IPS-20b (cell line): ENCODE results near the gene MARCKSL1.
"Not testable (repeated sequence)": the region's sequence is repeated elsewhere in the genome, so short reads cannot be mapped to it uniquely, and the experiment has no call there.

Source experiments
- H3K27ac ChIP-seq: one replicate; pipeline ENCODE4 v1.5.1; 2013; ENCODE audit warnings: low read length
- H3K27me3 ChIP-seq: 2 replicates; pipeline ENCODE4 v1.6.1; 2013; ENCODE audit warnings: mild to moderate bottlenecking, low read length, inconsistent platforms; ENCODE audit not compliant: insufficient read depth
- H3K36me3 ChIP-seq: 2 replicates; pipeline ENCODE4 v1.6.1; 2013; ENCODE audit warnings: low read depth, mild to moderate bottlenecking, inconsistent platforms, low read length, moderate library complexity; ENCODE audit not compliant: insufficient read depth
- H3K4me1 ChIP-seq: 2 replicates; pipeline ENCODE4 v1.6.1; 2013; ENCODE audit warnings: mild to moderate bottlenecking, control low read depth, inconsistent platforms, low read length, moderate library complexity; ENCODE audit not compliant: insufficient read depth
- H3K4me3 ChIP-seq: 2 replicates; pipeline ENCODE4 v1.5.1; 2013; ENCODE audit warnings: mild to moderate bottlenecking, low read length, inconsistent platforms
- H3K9ac ChIP-seq: 2 replicates; pipeline ENCODE4 v1.6.1; 2013; ENCODE audit warnings: low read depth, mild to moderate bottlenecking, inconsistent platforms, low read length, moderate library complexity
- H3K9me3 ChIP-seq: 2 replicates; pipeline ENCODE4 v1.6.1; 2013; ENCODE audit warnings: mild to moderate bottlenecking, low read depth, low read length, inconsistent platforms; ENCODE audit not compliant: insufficient read depth

Gene MARCKSL1

DNA sequence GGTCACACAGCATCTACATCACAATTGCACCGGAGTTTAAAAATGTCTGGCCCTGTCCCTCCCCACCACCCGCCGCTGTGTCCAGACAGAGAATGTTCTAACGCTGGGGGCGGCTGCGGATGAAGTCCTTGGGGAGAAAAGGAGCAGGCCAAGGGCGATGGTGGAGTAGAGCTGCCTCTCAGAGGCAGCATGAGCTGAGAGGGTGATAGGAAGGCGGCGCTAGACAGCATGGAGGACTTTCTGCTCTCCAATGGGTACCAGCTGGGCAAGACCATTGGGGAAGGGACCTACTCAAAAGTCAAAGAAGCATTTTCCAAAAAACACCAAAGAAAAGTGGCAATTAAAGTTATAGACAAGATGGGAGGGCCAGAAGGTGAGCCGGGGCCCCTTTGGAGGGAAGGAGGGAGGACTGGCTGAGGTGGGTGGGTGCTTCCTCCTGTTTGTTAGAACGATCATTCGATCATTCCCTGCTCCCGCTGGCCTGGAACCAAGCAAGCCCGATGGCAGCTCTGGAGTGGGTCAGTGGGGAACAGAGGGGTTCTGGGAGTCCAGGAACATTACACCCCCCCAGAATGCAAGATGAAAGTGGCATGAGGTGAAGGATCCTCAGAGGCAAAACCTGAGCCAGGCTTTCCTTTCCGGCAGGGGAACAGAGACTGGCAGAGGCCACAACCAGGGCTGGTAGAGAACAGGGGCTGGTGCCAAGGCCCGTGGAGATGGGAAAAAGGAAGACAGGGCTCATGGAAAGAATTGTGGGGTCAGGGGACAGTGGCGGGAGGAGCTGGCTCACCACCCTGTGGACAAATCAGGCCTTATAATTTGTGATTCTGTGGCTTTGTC is 26.7 kb upstream of the MARCKSL1 start, which contains the start of the genes FAM229A and TSSK3:
Gene FAM229A (minus strand): TSS at position 12 of the 840 bp plus-strand sequence. CDS start 394 bp downstream, outside the sequence.
Gene TSSK3 (plus strand): TSS at position 66 of the 840 bp plus-strand sequence. CDS start 163 bp downstream, at position 229.
- H3K36me3 ChIP-seq = peaks cover 41% of the 10 kb centered on the region
- peaks cover 2% of the 10 kb centered on the region; the same call in 1 of the 2 replicates for H3K4me1 ChIP-seq
- no peak within 1 kb of the TSS for H3K27ac ChIP-seq
- no peaks in the 10 kb centered on the region for H3K9me3 ChIP-seq
- H3K9ac ChIP-seq = peak within 1 kb of the TSS; percentile 45; the same call in 1 of the 2 replicates
- H3K27me3 ChIP-seq = peaks cover 40% of the 10 kb centered on the region
- H3K4me3 ChIP-seq = peak within 1 kb of the TSS; percentile 57; the same call in 1 of the 2 replicates

DNA sequence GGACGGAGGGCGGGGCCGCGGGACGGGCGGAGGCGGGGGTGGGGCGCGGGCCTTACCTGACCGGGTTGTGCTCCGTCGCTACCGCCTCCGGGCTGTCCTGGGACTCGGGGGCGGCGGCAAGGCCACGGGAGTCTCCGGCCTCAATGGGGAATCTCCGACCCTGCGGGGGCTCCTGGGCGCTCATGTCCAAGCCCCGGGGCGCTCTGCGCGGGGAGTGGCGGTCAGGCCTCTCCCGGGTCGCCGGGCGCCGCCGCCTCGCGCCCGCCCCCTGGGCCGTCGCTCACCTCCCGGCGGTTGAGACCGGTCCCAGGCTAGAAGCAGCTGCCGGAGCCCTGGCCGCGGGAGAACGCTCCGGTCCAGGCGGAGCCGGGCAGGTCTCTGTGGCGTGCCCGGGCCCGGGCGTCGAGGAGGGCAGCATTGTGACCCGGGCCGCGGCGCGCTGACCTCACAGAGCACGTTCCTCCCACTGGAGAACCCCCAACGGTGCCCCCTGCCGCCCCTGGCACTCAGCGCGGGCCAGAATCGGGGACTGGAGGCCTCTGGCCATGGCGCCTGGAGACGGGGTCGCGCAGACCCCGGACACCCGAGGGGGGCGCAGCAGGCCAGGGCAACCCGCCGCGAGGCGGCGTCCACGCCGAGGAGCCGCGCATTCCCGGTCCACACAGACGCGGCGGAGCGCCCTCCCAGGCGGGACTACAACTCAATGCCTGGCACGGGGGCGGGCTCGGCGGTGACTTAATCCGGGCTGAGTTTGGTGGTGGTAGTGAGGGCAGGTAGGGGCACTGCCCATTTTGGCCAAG is 25.8 kb upstream of the MARCKSL1 start:
- Histone ChIP-seq H3K27me3 (peaks cover 40% of the 10 kb centered on the region), H3K36me3 (peaks cover 32% of the 10 kb centered on the region), H3K27ac (no peak overlapping the region), H3K9ac (peak overlapping the region; percentile 45; the same call in 1 of the 2 replicates), H3K9me3 (no peaks in the 10 kb centered on the region), H3K4me1 (peaks cover 2% of the 10 kb centered on the region; the same call in 1 of the 2 replicates), H3K4me3 (peak overlapping the region; percentile 57; the same call in 1 of the 2 replicates)

DNA sequence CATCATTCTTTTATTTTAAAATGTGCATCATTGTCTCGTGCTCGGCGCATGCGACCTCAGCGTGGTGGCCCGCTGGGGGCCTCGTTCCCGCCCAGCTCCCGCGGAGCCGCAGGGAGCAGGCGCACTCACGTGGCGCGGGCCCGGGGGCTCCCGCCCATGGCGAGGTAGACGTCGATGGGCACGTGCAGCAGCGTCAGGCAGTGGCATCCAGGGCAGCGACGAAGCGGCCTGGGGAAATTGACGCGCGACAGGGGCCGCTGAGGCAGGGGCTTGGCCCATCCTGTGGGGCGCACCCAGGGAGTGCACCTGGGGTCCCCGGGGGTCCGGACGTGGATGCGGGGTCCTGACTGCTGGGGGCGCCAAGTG is 25.3 kb upstream of the MARCKSL1 start:
- peaks cover 27% of the 10 kb centered on the region for H3K36me3 ChIP-seq
- no peaks in the 10 kb centered on the region for H3K9me3 ChIP-seq
- H3K9ac ChIP-seq = no peak overlapping the region
- peaks cover 2% of the 10 kb centered on the region; the same call in 1 of the 2 replicates for H3K4me1 ChIP-seq
- H3K4me3 ChIP-seq = no peak overlapping the region
- H3K27ac ChIP-seq = no peak overlapping the region
- peaks cover 40% of the 10 kb centered on the region for H3K27me3 ChIP-seq

DNA sequence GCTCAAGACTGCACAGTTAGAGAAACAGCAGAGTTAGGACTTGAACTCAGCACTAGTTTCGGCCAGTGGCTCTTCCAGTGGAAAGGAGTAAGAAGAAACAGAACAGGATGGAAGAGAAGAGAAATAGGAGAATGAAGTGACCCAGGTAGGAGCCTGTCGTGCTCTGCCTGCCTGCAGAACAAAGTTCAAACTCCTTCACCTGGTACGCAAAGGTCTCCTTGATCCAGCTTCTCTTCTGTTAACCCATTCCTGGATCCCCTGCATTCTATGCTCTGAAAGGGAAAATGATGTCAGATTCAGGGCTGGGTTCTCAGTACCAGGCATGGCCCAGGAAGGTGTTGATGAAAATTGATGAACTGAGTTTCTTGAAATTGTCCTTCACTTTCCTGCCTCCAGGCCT is 22.4 kb upstream of the MARCKSL1 start:
- peaks cover 3% of the 10 kb centered on the region; the same call in 1 of the 2 replicates for H3K36me3 ChIP-seq
- peaks cover 40% of the 10 kb centered on the region for H3K27me3 ChIP-seq
- no peak overlapping the region for H3K9ac ChIP-seq
- H3K27ac ChIP-seq = no peak overlapping the region
- H3K4me1 ChIP-seq = peaks cover 2% of the 10 kb centered on the region; the same call in 1 of the 2 replicates
- H3K9me3 ChIP-seq = no peaks in the 10 kb centered on the region
- H3K4me3 ChIP-seq = no peak overlapping the region

DNA sequence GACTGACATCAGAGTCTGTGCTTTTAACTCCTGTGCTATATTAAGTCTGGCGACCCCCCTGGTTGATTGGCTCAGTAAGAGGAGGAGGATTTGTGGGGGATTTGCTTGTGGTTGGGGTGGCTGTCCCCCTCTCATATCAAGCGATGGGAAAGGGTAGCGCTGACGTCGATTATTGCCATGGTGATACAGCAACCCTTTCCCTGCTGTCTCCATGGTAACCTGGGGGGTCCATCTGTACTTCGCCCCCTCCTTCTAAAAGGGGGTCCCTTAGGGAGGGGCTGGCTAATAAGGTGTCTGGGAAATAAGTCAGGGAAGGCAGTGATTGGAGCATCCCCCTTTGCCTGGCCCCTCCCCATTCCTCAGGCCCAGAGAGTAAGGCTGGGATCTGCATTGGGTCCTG is 21.6 kb upstream of the MARCKSL1 start:
- Histone ChIP-seq H3K4me3 (no peak overlapping the region), H3K27ac (no peak overlapping the region), H3K9ac (no peak overlapping the region), H3K9me3 (no peaks in the 10 kb centered on the region), H3K27me3 (peaks cover 37% of the 10 kb centered on the region), H3K4me1 (peaks cover 3% of the 10 kb centered on the region; the same call in 1 of the 2 replicates), H3K36me3 (no peaks in the 10 kb centered on the region)

DNA sequence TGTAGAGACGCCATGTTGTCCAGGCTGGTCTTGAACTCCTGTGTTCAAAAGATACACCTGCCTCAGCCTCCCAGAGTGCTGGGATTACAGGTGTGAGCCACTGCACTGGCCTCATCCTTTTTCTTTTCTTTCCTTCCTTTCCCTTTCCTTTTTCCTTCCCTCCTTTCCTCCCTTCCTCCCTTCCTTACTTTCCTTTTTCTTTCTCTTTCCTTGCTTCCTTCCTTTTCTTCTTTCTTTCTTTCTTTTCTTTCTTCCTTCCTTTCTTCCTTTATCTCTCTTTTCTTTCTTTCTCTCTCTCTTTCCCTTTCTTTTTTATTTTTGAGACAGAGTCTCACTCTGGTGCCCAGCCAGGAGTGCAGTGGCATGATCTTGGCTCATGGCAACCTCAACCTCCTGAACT is 20.4 kb upstream of the MARCKSL1 start:
- no peak overlapping the region for H3K27ac ChIP-seq
- H3K4me3 ChIP-seq = no peak overlapping the region
- H3K9me3 ChIP-seq = no peaks in the 10 kb centered on the region
- peaks cover 3% of the 10 kb centered on the region; the same call in 1 of the 2 replicates for H3K4me1 ChIP-seq
- H3K27me3 ChIP-seq = peaks cover 30% of the 10 kb centered on the region
- no peaks in the 10 kb centered on the region for H3K36me3 ChIP-seq
- no peak overlapping the region for H3K9ac ChIP-seq

GRCh38 chr1:32355778-32356177 is 19.7 kb upstream of the MARCKSL1 start:
- not testable (repeated sequence) for H3K4me1 ChIP-seq, H3K9me3 ChIP-seq, H3K4me3 ChIP-seq, H3K27ac ChIP-seq, H3K36me3 ChIP-seq, H3K9ac ChIP-seq
- H3K27me3 ChIP-seq = peaks cover 25% of the 10 kb centered on the region

DNA sequence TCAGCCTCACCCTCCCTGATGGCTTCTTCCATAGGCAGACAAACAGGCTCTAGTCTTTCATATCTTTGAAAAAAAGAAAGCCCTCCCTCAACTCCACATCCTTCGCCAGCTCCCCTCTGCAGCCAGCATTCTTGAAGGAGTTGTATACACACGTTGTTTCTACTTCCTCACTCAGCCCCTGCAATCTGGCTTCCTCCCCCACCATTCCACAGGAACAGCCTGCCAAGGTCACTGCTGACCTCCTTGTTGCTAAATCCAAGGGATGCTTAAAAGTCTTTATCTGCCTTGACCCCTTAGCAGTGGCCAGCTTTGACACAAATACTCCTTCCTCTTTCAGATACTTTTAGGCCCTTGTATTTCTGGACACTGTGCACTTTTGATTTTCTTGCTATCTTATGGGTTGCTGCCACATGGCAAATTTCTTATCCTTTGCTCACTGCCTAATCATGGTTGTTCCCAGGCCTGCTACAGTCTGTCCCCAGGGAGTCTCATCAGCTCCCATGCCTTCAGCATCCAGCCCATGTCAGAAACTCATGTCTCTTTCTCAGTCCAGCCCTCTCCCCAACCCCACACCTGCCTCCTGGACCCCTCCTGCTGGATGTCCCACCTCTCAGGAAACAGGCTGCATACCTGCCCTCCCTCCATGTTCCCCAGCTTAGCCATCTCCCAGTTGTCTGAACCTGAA is 18.0 kb upstream of the MARCKSL1 start:
- peaks cover 32% of the 10 kb centered on the region for H3K27me3 ChIP-seq
- peaks cover 3% of the 10 kb centered on the region; the same call in 1 of the 2 replicates for H3K4me1 ChIP-seq
- H3K36me3 ChIP-seq = no peaks in the 10 kb centered on the region
- no peak overlapping the region for H3K4me3 ChIP-seq
- peaks cover 8% of the 10 kb centered on the region for H3K9me3 ChIP-seq
- H3K9ac ChIP-seq = no peak overlapping the region
- no peak overlapping the region for H3K27ac ChIP-seq

- Histone ChIP-seq H3K4me1 (peaks cover 3% of the 10 kb centered on the region; the same call in 1 of the 2 replicates), H3K27me3 (peaks cover 31% of the 10 kb centered on the region), H3K27ac (no peak overlapping the region), H3K9me3 (peaks cover 8% of the 10 kb centered on the region), H3K4me3 (no peak overlapping the region), H3K9ac (no peak overlapping the region), H3K36me3 (no peaks in the 10 kb centered on the region)
Measured at GRCh38 chr1:32353431-32353830, 17.4 kb upstream of the MARCKSL1 start.

DNA sequence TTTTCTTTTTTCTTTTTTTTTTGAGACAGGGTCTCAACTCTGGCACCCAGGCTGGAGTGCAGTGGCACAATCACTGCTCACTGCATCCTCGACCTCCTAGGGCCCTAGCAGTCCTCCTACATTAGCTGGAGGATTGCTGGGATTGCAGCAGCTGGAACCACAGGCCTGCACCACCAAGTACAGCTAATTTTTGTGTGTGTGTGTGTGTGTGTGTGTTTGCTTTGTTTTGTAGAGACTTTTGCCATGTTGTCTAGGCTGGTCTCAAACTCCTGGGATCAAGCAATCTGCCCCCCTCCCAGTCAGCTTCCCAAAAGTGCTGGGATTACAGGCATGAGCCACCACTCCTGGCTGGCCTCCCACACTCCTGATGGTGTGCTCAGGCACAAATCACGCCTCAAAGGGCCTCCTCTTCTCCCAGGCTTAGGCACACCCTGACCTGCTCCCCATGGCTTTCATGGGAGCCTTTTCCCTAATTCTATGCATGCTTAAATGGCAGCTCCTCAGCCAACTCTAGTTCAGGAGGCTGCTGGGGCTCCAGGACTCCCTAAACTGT is 16.9 kb upstream of the MARCKSL1 start:
- Histone ChIP-seq H3K27me3 (peaks cover 26% of the 10 kb centered on the region), H3K27ac (no peak overlapping the region), H3K4me1 (peaks cover 3% of the 10 kb centered on the region; the same call in 1 of the 2 replicates), H3K36me3 (no peaks in the 10 kb centered on the region), H3K4me3 (peak overlapping the region; percentile 69; the same call in 1 of the 2 replicates), H3K9me3 (peaks cover 8% of the 10 kb centered on the region), H3K9ac (no peak overlapping the region)
